ENCODE results near the gene RNF166. TPM values are rescaled to one million over a fixed set of nuclear protein-coding genes. Genes with fewer than 3 reads are reported as not detected.

The RNF166 gene
- total and polyA plus RNA-seq, 2 donors (not counting 1 experiment from before 2014, with no cell fraction given) = 6.6 to 9.7 TPM

DNA sequence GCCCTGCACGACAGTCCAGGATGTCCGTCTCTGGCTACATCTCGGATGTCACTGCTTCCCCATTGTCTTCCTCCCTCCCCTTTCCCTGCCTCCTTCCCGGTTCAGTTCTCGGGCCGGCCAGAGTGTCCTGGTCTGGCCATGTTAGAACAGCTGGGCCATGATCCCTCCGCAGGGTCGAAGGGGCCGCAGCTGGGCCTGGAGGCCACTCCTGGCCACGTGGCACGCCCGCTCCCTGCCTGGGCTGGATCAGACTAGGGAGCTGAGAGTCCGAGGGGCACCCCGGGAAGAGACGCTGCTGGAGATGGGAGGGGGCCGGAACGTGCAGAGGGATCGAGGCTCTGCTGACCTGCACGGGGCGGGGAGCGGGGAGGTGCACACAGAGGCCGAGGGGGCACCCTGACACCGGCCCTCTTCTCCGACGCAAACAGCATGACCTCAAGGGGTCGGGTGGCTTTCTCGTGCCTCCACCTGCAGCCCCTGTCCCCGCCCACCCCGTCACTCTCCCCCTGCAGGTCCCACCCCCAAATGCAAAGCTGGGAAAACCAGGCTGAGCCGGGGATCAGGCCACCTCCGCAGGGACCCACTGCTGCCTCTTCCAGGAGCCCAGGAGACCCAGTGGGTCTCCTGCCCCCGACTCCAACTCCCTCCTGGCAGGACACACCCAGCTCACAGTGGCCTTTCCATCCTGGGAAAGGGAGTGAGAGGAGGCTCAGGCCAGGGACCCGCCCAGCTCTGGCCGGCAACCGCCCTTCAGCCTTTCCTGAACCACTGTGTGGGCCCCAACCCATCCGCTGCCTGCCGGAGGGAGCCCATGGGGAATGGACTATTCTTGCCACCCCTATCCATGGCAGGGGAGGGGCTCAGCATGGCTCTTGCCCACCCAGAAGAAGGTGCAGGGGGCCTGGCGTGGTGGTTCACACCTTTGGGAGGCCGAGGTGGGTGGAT lies 38.6 kb upstream of the RNF166 start:
- peaks cover 2% of the 10 kb centered on the region for H3K4me1 ChIP-seq (ENCODE audit: control insufficient read depth, extremely low read depth, insufficient read depth, low read length)
- H3K36me3 ChIP-seq (ENCODE audit: control insufficient read depth, insufficient read depth, low read length) = peaks cover 30% of the 10 kb centered on the region
- no peak overlapping the region for H3K27ac ChIP-seq (ENCODE audit: insufficient read depth, low read length)
- TF ChIP-seq, protein P1, sequence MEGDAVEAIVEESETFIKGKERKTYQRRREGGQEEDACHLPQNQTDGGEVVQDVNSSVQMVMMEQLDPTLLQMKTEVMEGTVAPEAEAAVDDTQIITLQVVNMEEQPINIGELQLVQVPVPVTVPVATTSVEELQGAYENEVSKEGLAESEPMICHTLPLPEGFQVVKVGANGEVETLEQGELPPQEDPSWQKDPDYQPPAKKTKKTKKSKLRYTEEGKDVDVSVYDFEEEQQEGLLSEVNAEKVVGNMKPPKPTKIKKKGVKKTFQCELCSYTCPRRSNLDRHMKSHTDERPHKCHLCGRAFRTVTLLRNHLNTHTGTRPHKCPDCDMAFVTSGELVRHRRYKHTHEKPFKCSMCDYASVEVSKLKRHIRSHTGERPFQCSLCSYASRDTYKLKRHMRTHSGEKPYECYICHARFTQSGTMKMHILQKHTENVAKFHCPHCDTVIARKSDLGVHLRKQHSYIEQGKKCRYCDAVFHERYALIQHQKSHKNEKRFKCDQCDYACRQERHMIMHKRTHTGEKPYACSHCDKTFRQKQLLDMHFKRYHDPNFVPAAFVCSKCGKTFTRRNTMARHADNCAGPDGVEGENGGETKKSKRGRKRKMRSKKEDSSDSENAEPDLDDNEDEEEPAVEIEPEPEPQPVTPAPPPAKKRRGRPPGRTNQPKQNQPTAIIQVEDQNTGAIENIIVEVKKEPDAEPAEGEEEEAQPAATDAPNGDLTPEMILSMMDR (conservative IDR thresholded peaks at IDR 0.05 in 1 of 2, IDR thresholded peaks at IDR 0.05 in 1 of 2; ENCODE audit: low read depth in 1 of 2, low read length in 2 of 2) = no peak
- no peak for TF ChIP-seq EZH2 (IDR thresholded peaks at IDR 0.05; ENCODE audit: low read length, missing control alignments)
- no peaks in the 10 kb centered on the region for H3K9me3 ChIP-seq (ENCODE audit: control insufficient read depth, insufficient read depth, low read depth, low read length)
- H3K4me2 ChIP-seq (ENCODE audit: extremely low read depth, insufficient read depth, low read length) = no peak overlapping the region
- H3K9ac ChIP-seq (ENCODE audit: insufficient read depth, low read length) = no peak overlapping the region
- no peaks in the 10 kb centered on the region for H3K27me3 ChIP-seq (ENCODE audit: control insufficient read depth, insufficient read depth, low read length)
- H3K4me3 ChIP-seq (replicated peaks in 1 of 4; ENCODE audit: control extremely low read depth in 1 of 4, insufficient read depth in 1 of 4, low read depth in 3 of 4, low read length in 4 of 4) = no peak overlapping the region
- peaks cover 1% of the 10 kb centered on the region for H4K20me1 ChIP-seq (ENCODE audit: control insufficient read depth, extremely low read depth, insufficient read depth, low read length)
- peaks cover 34% of the 10 kb centered on the region for H3K79me2 ChIP-seq (ENCODE audit: control insufficient read depth, insufficient read depth, low read length)
- DNase-seq (ENCODE audit: low read depth in 2 of 2) = no peak
- no peak overlapping the region for H2AFZ ChIP-seq (ENCODE audit: low read length)

DNA sequence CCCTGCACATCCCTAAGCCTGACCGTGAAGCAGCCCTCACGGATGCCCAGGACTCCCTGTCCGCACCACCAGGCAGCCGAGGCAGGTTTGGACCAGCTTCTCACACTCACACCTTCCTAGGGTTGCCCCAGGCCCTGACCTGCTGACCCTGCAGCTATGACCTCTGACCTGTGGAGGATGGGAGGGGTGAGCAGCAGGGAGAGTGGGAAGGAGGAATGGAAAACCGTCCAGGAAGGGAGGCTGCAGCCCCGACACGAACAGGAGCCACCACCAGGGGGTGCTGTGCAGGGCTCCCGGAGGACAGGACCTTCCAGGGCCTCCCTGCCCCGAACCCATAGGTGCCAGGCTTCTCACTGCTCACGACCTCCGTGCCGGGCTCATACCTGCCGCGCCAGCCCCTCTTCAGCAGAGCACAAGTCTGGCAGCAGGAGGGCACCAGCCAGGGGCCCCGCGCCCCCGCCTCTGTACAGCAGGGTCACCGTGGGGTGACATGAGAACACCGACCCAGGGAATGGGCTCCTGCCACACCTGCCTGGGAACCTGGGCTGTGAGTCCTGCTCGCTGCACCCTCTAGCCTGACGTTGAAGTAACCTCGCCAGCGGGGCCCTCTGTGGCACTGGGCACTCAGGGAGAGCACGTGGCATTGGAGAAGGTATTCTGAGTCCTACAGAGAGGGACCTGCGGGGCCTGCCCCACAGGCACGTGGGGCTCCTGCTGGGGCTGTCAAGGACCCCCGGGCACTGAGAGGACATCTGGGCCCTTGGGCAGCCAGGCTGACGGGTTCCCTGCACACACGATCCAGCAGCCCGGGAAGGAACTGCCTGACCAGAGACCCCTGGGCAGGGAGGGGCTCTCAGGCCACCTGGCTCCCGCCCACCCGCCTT lies 37.7 kb upstream of the RNF166 start:
- H3K36me3 ChIP-seq (ENCODE audit: control insufficient read depth, insufficient read depth, low read length) = peaks cover 37% of the 10 kb centered on the region
- no peaks in the 10 kb centered on the region for H3K9me3 ChIP-seq (ENCODE audit: control insufficient read depth, insufficient read depth, low read depth, low read length)
- no peak overlapping the region for H3K9ac ChIP-seq (ENCODE audit: insufficient read depth, low read length)
- TF ChIP-seq, protein P1 (conservative IDR thresholded peaks at IDR 0.05 in 1 of 2, IDR thresholded peaks at IDR 0.05 in 1 of 2; ENCODE audit: low read depth in 1 of 2, low read length in 2 of 2) = peak; percentile 69 to 85
- TF ChIP-seq EZH2 (IDR thresholded peaks at IDR 0.05; ENCODE audit: low read length, missing control alignments) = no peak
- H3K79me2 ChIP-seq (ENCODE audit: control insufficient read depth, insufficient read depth, low read length) = peaks cover 31% of the 10 kb centered on the region
- H3K4me3 ChIP-seq (replicated peaks in 1 of 4; ENCODE audit: control extremely low read depth in 1 of 4, insufficient read depth in 1 of 4, low read depth in 3 of 4, low read length in 4 of 4) = no peak overlapping the region
- H3K4me2 ChIP-seq (ENCODE audit: extremely low read depth, insufficient read depth, low read length) = no peak overlapping the region
- H4K20me1 ChIP-seq (ENCODE audit: control insufficient read depth, extremely low read depth, insufficient read depth, low read length) = peaks cover 1% of the 10 kb centered on the region
- H3K4me1 ChIP-seq (ENCODE audit: control insufficient read depth, extremely low read depth, insufficient read depth, low read length) = peaks cover 2% of the 10 kb centered on the region
- no peak overlapping the region for H3K27ac ChIP-seq (ENCODE audit: insufficient read depth, low read length)
- H2AFZ ChIP-seq (ENCODE audit: low read length) = no peak overlapping the region
- peak; percentile 43 to 71 for DNase-seq (ENCODE audit: low read depth in 2 of 2)
- no peaks in the 10 kb centered on the region for H3K27me3 ChIP-seq (ENCODE audit: control insufficient read depth, insufficient read depth, low read length)
